ENCODE measurements around the gene INHBB.

INHBB gene

GRCh38 chr2:120392923-120393322, 47.0 kb downstream of the INHBB start:
- DNase-seq (ENCODE audit: low read depth in 1 of 2, low spot score in 1 of 2) = no peak
- Histone ChIP-seq H3K4me3 (replicated peaks; ENCODE audit: insufficient read depth, low read length) (no peak overlapping the region), H3K27me3 (ENCODE audit: insufficient read depth, poor library complexity, severe bottlenecking) (no peaks in the 10 kb centered on the region), H3K27ac (replicated peaks) (no peak overlapping the region)
- TF ChIP-seq SPI1 (IDR thresholded peaks at IDR 0.05; ENCODE audit: borderline replicate concordance, low read depth) (no peak), REST (IDR thresholded peaks at IDR 0.05; ENCODE audit: insufficient replicate concordance, low read depth) (no peak), POLR2AphosphoS5 (IDR thresholded peaks at IDR 0.05; ENCODE audit: low read depth) (no peak), GABPA (IDR thresholded peaks at IDR 0.05; ENCODE audit: low read depth) (no peak), CTCF (IDR thresholded peaks at IDR 0.05; ENCODE audit: insufficient read depth, low read length) (no peak)

- Histone ChIP-seq H3K27ac (replicated peaks) (no peak overlapping the region), H3K4me3 (replicated peaks; ENCODE audit: insufficient read depth, low read length) (no peak overlapping the region), H3K27me3 (ENCODE audit: insufficient read depth, poor library complexity, severe bottlenecking) (no peaks in the 10 kb centered on the region)
- TF ChIP-seq POLR2AphosphoS5 (IDR thresholded peaks at IDR 0.05; ENCODE audit: low read depth) = no peak
- TF ChIP-seq REST (IDR thresholded peaks at IDR 0.05; ENCODE audit: insufficient replicate concordance, low read depth) = no peak
- TF ChIP-seq GABPA (IDR thresholded peaks at IDR 0.05; ENCODE audit: low read depth) = no peak
- no peak for TF ChIP-seq SPI1 (IDR thresholded peaks at IDR 0.05; ENCODE audit: borderline replicate concordance, low read depth)
- TF ChIP-seq CTCF (IDR thresholded peaks at IDR 0.05; ENCODE audit: insufficient read depth, low read length) = no peak
- DNase-seq (ENCODE audit: low read depth in 1 of 2, low spot score in 1 of 2) = no peak
Measured at GRCh38 chr2:120393456-120393855, 47.5 kb downstream of the INHBB start.

GRCh38 chr2:120394764-120395163, 48.8 kb downstream of the INHBB start:
- TF ChIP-seq CTCF (IDR thresholded peaks at IDR 0.05; ENCODE audit: insufficient read depth, low read length) (no peak), GABPA (IDR thresholded peaks at IDR 0.05; ENCODE audit: low read depth) (no peak), POLR2AphosphoS5 (IDR thresholded peaks at IDR 0.05; ENCODE audit: low read depth) (no peak), SPI1 (IDR thresholded peaks at IDR 0.05; ENCODE audit: borderline replicate concordance, low read depth) (no peak), REST (IDR thresholded peaks at IDR 0.05; ENCODE audit: insufficient replicate concordance, low read depth) (no peak)
- Histone ChIP-seq H3K27ac (replicated peaks) (no peak overlapping the region), H3K4me3 (replicated peaks; ENCODE audit: insufficient read depth, low read length) (no peak overlapping the region), H3K27me3 (ENCODE audit: insufficient read depth, poor library complexity, severe bottlenecking) (no peaks in the 10 kb centered on the region)
- DNase-seq (ENCODE audit: low read depth in 1 of 2, low spot score in 1 of 2) = no peak
